DOHH2 (cell line): ENCODE results near the gene ARHGEF4.

Experiments used
- H3F3A ChIP-seq: fragments of 200-600 bp; sonication (generic), shearing (Covaris generic); 2 replicates; pipeline ENCODE4 v1.6.0; 2016; ENCODE audit warnings: antibody characterized with exemption, mild to moderate bottlenecking; ENCODE audit not compliant: control insufficient read depth, insufficient read depth
- H3K27ac ChIP-seq: fragments of 200-600 bp; sonication (generic); 2 replicates; pipeline ENCODE4 v1.5.1; 2014; ENCODE audit warnings: low read depth, mild to moderate bottlenecking, low read length, moderate library complexity
- H3K27me3 ChIP-seq: fragments of 200-600 bp; sonication (generic); 2 replicates; pipeline ENCODE4 v1.6.1; 2014; ENCODE audit warnings: mild to moderate bottlenecking, low read length, mixed read lengths; ENCODE audit not compliant: control insufficient read depth
- H3K36me3 ChIP-seq: fragments of 200-600 bp; sonication (generic); 2 replicates; pipeline ENCODE4 v1.6.1; 2014; ENCODE audit warnings: mild to moderate bottlenecking, low read length, moderate library complexity, mixed read lengths; ENCODE audit not compliant: control insufficient read depth
- H3K4me1 ChIP-seq: fragments of 200-600 bp; sonication (generic); 2 replicates; pipeline ENCODE4 v1.6.1; 2014; ENCODE audit warnings: mild to moderate bottlenecking, low read length, mixed read lengths; ENCODE audit not compliant: control insufficient read depth
- H3K4me2 ChIP-seq: fragments of 200-600 bp; sonication (generic); 2 replicates; pipeline ENCODE4 v1.6.0; 2014; ENCODE audit warnings: mild to moderate bottlenecking, low read length, moderate library complexity
- H3K4me3 ChIP-seq: fragments of 200-600 bp; sonication (generic); 2 replicates; pipeline ENCODE4 v1.5.1; 2014; ENCODE audit warnings: mild to moderate bottlenecking, low read length, mixed read lengths
- H3K79me2 ChIP-seq: fragments of 200-600 bp; sonication (generic); 2 replicates; pipeline ENCODE4 v1.6.1; 2014; ENCODE audit warnings: mild to moderate bottlenecking, low read length, mixed read lengths; ENCODE audit not compliant: control insufficient read depth
- H3K9me2 ChIP-seq: fragments of 200-600 bp; sonication (generic); replicated peaks from 2 replicates; pipeline ENCODE4 v1.6.1; 2014; ENCODE audit warnings: mild to moderate bottlenecking, low read length, mixed read lengths; ENCODE audit not compliant: control insufficient read depth
- H3K9me3 ChIP-seq: fragments of 200-600 bp; sonication (generic); 2 replicates; pipeline ENCODE4 v1.6.1; 2014; ENCODE audit warnings: antibody characterized with exemption, low read length, mixed read lengths; ENCODE audit not compliant: control insufficient read depth, insufficient read depth
- H4K20me1 ChIP-seq: fragments of 200-600 bp; sonication (generic); 2 replicates; pipeline ENCODE4 v1.6.0; 2014; ENCODE audit warnings: low read depth, mild to moderate bottlenecking, antibody characterized with exemption, low read length, moderate library complexity; ENCODE audit not compliant: control insufficient read depth, insufficient read depth
- CTCF ChIP-seq: fragments of 200-600 bp; sonication (generic); IDR thresholded peaks from one replicate; pipeline ENCODE4 v1.5.1; 2014; ENCODE audit warnings: antibody characterized with exemption, mild to moderate bottlenecking, low read depth, low read length; ENCODE audit not compliant: poor library complexity, severe bottlenecking
- EZH2phosphoT487 ChIP-seq: fragments of 200-600 bp; sonication (generic); IDR thresholded peaks from 2 replicates; pipeline ENCODE4 v1.6.1; 2017; ENCODE audit warnings: borderline replicate concordance, mild to moderate bottlenecking, antibody characterized with exemption, low read length, moderate library complexity, mixed read lengths

ARHGEF4 gene

GRCh38 chr2:131093006-131093695 is 256.4 kb downstream of the ARHGEF4 start, which contains the start of gene FAM168B:
TSS of gene FAM168B (minus strand) at chr2:131093460. CDS start at chr2:131082646, 10,814 bp downstream.
- Histone ChIP-seq H3K9me3 (no peaks in the 10 kb centered on the region), H3F3A (peaks cover 5% of the 10 kb centered on the region; the same call in 1 of the 2 replicates), H3K79me2 (peaks cover 51% of the 10 kb centered on the region), H3K36me3 (peaks cover 28% of the 10 kb centered on the region), H3K4me2 (peak within 1 kb of the TSS; percentile 87), H3K4me1 (peaks cover 15% of the 10 kb centered on the region), H3K27ac (peak within 1 kb of the TSS; percentile 68), H3K27me3 (no peaks in the 10 kb centered on the region), H4K20me1 (peaks cover 11% of the 10 kb centered on the region; the same call in 1 of the 2 replicates), H3K9me2 (no peaks in the 10 kb centered on the region), H3K4me3 (peak within 1 kb of the TSS; percentile 74)
- TF ChIP-seq EZH2phosphoT487, result no peak
- no peak for TF ChIP-seq CTCF

GRCh38 chr2:131093696-131094462 is 257.2 kb downstream of the ARHGEF4 start:
- Histone ChIP-seq H3K27ac (peak overlapping the region; percentile 68), H3F3A (peaks cover 5% of the 10 kb centered on the region; the same call in 1 of the 2 replicates), H3K4me3 (peak overlapping the region; percentile 74), H3K9me3 (no peaks in the 10 kb centered on the region), H3K4me1 (peaks cover 15% of the 10 kb centered on the region), H3K9me2 (no peaks in the 10 kb centered on the region), H4K20me1 (peaks cover 11% of the 10 kb centered on the region; the same call in 1 of the 2 replicates), H3K4me2 (peak overlapping the region; percentile 87), H3K27me3 (no peaks in the 10 kb centered on the region), H3K36me3 (peaks cover 21% of the 10 kb centered on the region), H3K79me2 (peaks cover 44% of the 10 kb centered on the region)
- no peak for TF ChIP-seq EZH2phosphoT487
- TF ChIP-seq CTCF, result no peak

- Histone ChIP-seq H3K27ac (no peak overlapping the region), H3K4me1 (peaks cover 15% of the 10 kb centered on the region), H3K79me2 (peaks cover 36% of the 10 kb centered on the region), H3K27me3 (no peaks in the 10 kb centered on the region), H3K9me2 (no peaks in the 10 kb centered on the region), H3K36me3 (peaks cover 17% of the 10 kb centered on the region), H3K4me3 (peak overlapping the region; percentile 74), H3F3A (peaks cover 5% of the 10 kb centered on the region; the same call in 1 of the 2 replicates), H3K9me3 (no peaks in the 10 kb centered on the region), H3K4me2 (peak overlapping the region; percentile 87), H4K20me1 (peaks cover 11% of the 10 kb centered on the region; the same call in 1 of the 2 replicates)
- no peak for TF ChIP-seq CTCF
- no peak for TF ChIP-seq EZH2phosphoT487
Observed at GRCh38 chr2:131094463-131095281, 258.0 kb downstream of the ARHGEF4 start.
